Keratinocyte (primary cell): ENCODE data around the gene EHBP1. TPM values are rescaled to one million over a fixed set of nuclear protein-coding genes. Genes with fewer than 3 reads are reported as not detected.

ENCODE experiments used
- DNase-seq: peaks from one replicate; pipeline ENCODE4 v3.0.0-alpha.2; 2011; ENCODE audit warnings: low read depth, missing footprints, low spot score
- FAIRE-seq: peaks from 2 replicates; lab custom pipeline; 2011; peaks lifted over from hg19 to GRCh38; lab: Jason Lieb, UNC
- H2AFZ ChIP-seq: 2 replicates; pipeline ENCODE4 v1.6.0; 2012; ENCODE audit warnings: low read length, control low read depth, inconsistent platforms; ENCODE audit not compliant: control insufficient read depth
- H3K27ac ChIP-seq: 2 replicates; pipeline ENCODE4 v1.5.1; 2011; ENCODE audit warnings: low read length; ENCODE audit not compliant: control insufficient read depth, insufficient read depth
- H3K27me3 ChIP-seq: 3 replicates; pipeline ENCODE4 v1.6.0; 2011; ENCODE audit warnings: low read length; ENCODE audit not compliant: control insufficient read depth, insufficient read depth; ENCODE audit errors: extremely low read depth
- H3K36me3 ChIP-seq, 2 experiments: 2 replicates in 1 of 2; 3 replicates in 1 of 2; pipeline ENCODE4 v1.5.1; 2011; ENCODE audit warnings: low read length in 2 of 2, mild to moderate bottlenecking in 1 of 2; ENCODE audit not compliant: control insufficient read depth in 2 of 2, insufficient read depth in 2 of 2; ENCODE audit errors: extremely low read depth in 1 of 2
- H3K4me1 ChIP-seq: 3 replicates; pipeline ENCODE4 v1.5.1; 2011; ENCODE audit warnings: low read length; ENCODE audit not compliant: control insufficient read depth, insufficient read depth; ENCODE audit errors: extremely low read depth
- H3K4me2 ChIP-seq: 3 replicates; pipeline ENCODE4 v1.6.0; 2011; ENCODE audit warnings: low read depth, low read length; ENCODE audit not compliant: control insufficient read depth, insufficient read depth; ENCODE audit errors: extremely low read depth
- H3K4me3 ChIP-seq, 3 experiments: fragments of 200-600 bp in 1 of 3; sonication (generic) in 1 of 3; 2 replicates in 2 of 3; 3 replicates in 1 of 3; pipeline ENCODE4 v1.5.1; 2011 to 2016; ENCODE audit warnings: low read length in 3 of 3, mild to moderate bottlenecking in 3 of 3, control low read depth in 2 of 3, inconsistent platforms in 1 of 3, low read depth in 1 of 3, mixed read lengths in 1 of 3, mixed run types in 1 of 3, moderate library complexity in 1 of 3; ENCODE audit not compliant: control insufficient read depth in 2 of 3, insufficient read depth in 2 of 3; ENCODE audit errors: extremely low read depth in 1 of 3
- H3K79me2 ChIP-seq: 2 replicates; pipeline ENCODE4 v1.6.0; 2012; ENCODE audit warnings: low read length; ENCODE audit not compliant: control insufficient read depth, insufficient read depth
- H3K9ac ChIP-seq: 3 replicates; pipeline ENCODE4 v1.6.0; 2011; ENCODE audit warnings: low read length; ENCODE audit not compliant: control insufficient read depth, insufficient read depth; ENCODE audit errors: extremely low read depth
- H3K9me1 ChIP-seq: 3 replicates; pipeline ENCODE4 v1.6.0; 2011; ENCODE audit warnings: low read length; ENCODE audit not compliant: control insufficient read depth, insufficient read depth; ENCODE audit errors: extremely low read depth
- H3K9me3 ChIP-seq: 2 replicates; pipeline ENCODE4 v1.5.1; 2012; ENCODE audit warnings: low read depth, low read length; ENCODE audit not compliant: control insufficient read depth
- H4K20me1 ChIP-seq: 3 replicates; pipeline ENCODE4 v1.6.0; 2011; ENCODE audit warnings: low read length; ENCODE audit not compliant: control insufficient read depth, insufficient read depth; ENCODE audit errors: extremely low read depth
- EZH2 ChIP-seq: IDR thresholded peaks from one replicate; pipeline ENCODE4 v1.6.1; 2012; ENCODE audit warnings: inconsistent platforms, mild to moderate bottlenecking, low read length, moderate library complexity
- dilution Hi-C: fragments of 300-500 bp; cut with MboI; formaldehyde crosslinking; loops from one replicate; pipeline ENCODE4 v1.7.0; 2020; ENCODE audit warnings: low sequenced_read_pairs; ENCODE audit not compliant: extremely low pct_ligation_motif_present
- polyA plus RNA-seq, 5 experiments: library from polyadenylated mRNA; depleted of rRNA in 3 of 5; stranded (reverse) in 3 of 5; stranded (forward) in 1 of 5; unstranded in 1 of 5; fragments of >200 nt; gene quantifications; 1 replicate in 1 of 5; 2 replicates in 3 of 5; 3 replicates in 1 of 5; pipeline versions ENCODE4 v1.2.1 to v1.2.3, GENCODE V29; 2011 to 2012; ENCODE audit warnings: missing spikeins in 2 of 5, low read depth in 1 of 5, low replicate concordance in 1 of 5
- TF ChIP-seq, protein P1 (sequence below), 3 experiments: IDR thresholded peaks in 1 of 3; conservative IDR thresholded peaks in 1 of 3; optimal IDR thresholded peaks in 1 of 3; 2 replicates in 2 of 3; 3 replicates in 1 of 3; pipeline versions ENCODE3 to v1.5.1; 2011; ENCODE audit warnings: low read length in 3 of 3, mild to moderate bottlenecking in 3 of 3, moderate library complexity in 2 of 3, control low read depth in 1 of 3, inconsistent platforms in 1 of 3; ENCODE audit not compliant: insufficient read depth in 2 of 3; ENCODE audit errors: extremely low read depth in 1 of 3

EHBP1 gene
- polyA plus RNA-seq, 1 donor (not counting 4 experiments of a cell fraction or from before 2014, with no cell fraction given): 59.0 TPM

GRCh38 chr2:62685256-62685655, 20.3 kb upstream of the EHBP1 start:
- no peak for TF ChIP-seq EZH2
- TF ChIP-seq, protein P1, sequence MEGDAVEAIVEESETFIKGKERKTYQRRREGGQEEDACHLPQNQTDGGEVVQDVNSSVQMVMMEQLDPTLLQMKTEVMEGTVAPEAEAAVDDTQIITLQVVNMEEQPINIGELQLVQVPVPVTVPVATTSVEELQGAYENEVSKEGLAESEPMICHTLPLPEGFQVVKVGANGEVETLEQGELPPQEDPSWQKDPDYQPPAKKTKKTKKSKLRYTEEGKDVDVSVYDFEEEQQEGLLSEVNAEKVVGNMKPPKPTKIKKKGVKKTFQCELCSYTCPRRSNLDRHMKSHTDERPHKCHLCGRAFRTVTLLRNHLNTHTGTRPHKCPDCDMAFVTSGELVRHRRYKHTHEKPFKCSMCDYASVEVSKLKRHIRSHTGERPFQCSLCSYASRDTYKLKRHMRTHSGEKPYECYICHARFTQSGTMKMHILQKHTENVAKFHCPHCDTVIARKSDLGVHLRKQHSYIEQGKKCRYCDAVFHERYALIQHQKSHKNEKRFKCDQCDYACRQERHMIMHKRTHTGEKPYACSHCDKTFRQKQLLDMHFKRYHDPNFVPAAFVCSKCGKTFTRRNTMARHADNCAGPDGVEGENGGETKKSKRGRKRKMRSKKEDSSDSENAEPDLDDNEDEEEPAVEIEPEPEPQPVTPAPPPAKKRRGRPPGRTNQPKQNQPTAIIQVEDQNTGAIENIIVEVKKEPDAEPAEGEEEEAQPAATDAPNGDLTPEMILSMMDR (optimal IDR thresholded peaks at IDR 0.05 in 1 of 3, IDR thresholded peaks at IDR 0.05 in 1 of 3, conservative IDR thresholded peaks at IDR 0.05 in 1 of 3; ENCODE audit: extremely low read depth in 1 of 3, insufficient read depth in 2 of 3, low read length in 3 of 3): no peak
- dilution Hi-C loops: no loop called here
- H4K20me1 ChIP-seq: no peaks in the 10 kb centered on the region
- H3K4me2 ChIP-seq: no peak overlapping the region
- peaks cover 13% of the 10 kb centered on the region for H3K4me1 ChIP-seq
- H3K27me3 ChIP-seq: no peaks in the 10 kb centered on the region
- no peak for DNase-seq
- no peaks in the 10 kb centered on the region for H3K9me1 ChIP-seq
- no peak overlapping the region for H2AFZ ChIP-seq
- H3K36me3 ChIP-seq: no peaks in the 10 kb centered on the region
- no peak for FAIRE-seq
- H3K9ac ChIP-seq: no peak overlapping the region
- H3K9me3 ChIP-seq: no peaks in the 10 kb centered on the region
- H3K4me3 ChIP-seq: no peak overlapping the region
- H3K27ac ChIP-seq: no peak overlapping the region
- H3K79me2 ChIP-seq: no peaks in the 10 kb centered on the region

- FAIRE-seq (peak; percentile 46), DNase-seq (no peak)
- no peak overlapping the region for H3K27ac ChIP-seq
- no peaks in the 10 kb centered on the region for H3K9me3 ChIP-seq
- no peaks in the 10 kb centered on the region for H3K79me2 ChIP-seq
- H3K4me3 ChIP-seq: no peak overlapping the region
- H3K36me3 ChIP-seq: no peaks in the 10 kb centered on the region
- no peak overlapping the region for H3K9ac ChIP-seq
- H3K9me1 ChIP-seq: no peaks in the 10 kb centered on the region
- TF ChIP-seq, protein P1 (optimal IDR thresholded peaks at IDR 0.05 in 1 of 3, IDR thresholded peaks at IDR 0.05 in 1 of 3, conservative IDR thresholded peaks at IDR 0.05 in 1 of 3; ENCODE audit: extremely low read depth in 1 of 3, insufficient read depth in 2 of 3, low read length in 3 of 3): no peak
- TF ChIP-seq EZH2: no peak
- H3K4me2 ChIP-seq: no peak overlapping the region
- no peak overlapping the region for H2AFZ ChIP-seq
- no peaks in the 10 kb centered on the region for H3K27me3 ChIP-seq
- no peaks in the 10 kb centered on the region for H4K20me1 ChIP-seq
- peaks cover 13% of the 10 kb centered on the region for H3K4me1 ChIP-seq
- dilution Hi-C loops: no loop called here
Observed at GRCh38 chr2:62686012-62686685, 19.4 kb upstream of the EHBP1 start.
